Stimulated activated CD8-positive, alpha-beta memory T cell treated with anti-CD3 and anti-CD28 coated beads, Interleukin-12 subunit alpha, Interleukin-12 subunit beta, amount 100 ng/mL, for 24 hours (primary cell): ENCODE results near the gene ADAMTS4.

Experiments used
- DNase-seq: peaks from one replicate; pipeline ENCODE4 v3.0.0-alpha.2; 2020; ENCODE audit errors: extremely low read depth

Gene ADAMTS4

GRCh38 chr1:161196521-161197451 lies 2.1 kb downstream of the ADAMTS4 start:
- DNase-seq = no peak

GRCh38 chr1:161196111-161196510 lies 2.7 kb downstream of the ADAMTS4 start:
- DNase-seq = no peak

DNA sequence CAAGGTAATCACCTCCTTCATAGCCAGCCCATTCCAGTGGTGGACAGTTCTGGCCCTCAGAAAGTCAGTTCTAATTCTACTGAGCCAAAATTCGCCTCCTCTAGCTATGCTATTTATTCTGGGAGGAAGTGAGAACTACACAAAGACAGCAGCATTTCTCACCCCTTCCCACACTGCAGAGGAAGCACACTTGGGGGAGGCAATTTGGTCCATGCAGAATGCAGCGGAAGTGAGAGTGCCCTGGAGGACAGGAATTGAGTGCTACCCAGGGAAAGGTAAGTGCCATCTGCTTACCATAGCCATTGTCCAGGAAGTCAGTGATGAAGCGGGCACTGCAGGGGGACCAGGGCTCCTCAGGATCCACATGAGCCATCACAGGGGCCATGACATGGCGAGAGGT lies 3.7 kb downstream of the ADAMTS4 start:
- DNase-seq = no peak

DNA sequence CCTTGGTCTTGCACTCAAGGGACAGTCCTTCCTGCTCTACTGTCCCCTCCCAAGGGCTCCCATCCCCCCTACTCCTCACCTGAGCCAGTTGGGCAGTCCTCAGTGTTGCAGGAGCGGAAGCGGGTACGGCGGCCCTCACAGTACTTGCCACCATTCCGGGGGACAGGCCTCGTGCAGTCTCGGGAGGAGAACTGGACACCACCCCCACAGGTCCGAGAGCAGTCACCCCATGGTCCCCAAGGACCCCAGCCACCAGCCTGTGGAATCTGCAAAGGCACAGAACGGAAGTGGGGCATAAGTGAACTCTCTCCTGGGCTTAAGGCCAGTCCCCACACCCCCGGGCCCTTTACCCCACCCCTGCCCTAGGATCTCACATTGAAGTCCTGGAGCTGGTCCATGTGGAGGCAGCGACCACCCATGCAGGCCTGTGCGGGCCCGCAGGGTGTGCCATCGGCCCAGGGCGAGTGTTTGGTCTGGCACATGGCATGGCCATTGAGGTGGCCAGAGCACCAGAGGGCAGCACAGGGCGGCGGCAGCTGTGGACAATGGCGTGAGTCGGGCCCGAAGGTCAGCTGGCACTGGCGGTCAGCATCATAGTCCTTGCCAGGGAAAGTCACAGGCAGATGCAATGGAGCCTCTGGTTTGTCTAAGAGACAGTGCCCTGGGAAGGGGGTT lies 5.2 kb downstream of the ADAMTS4 start:
- no peak for DNase-seq

GRCh38 chr1:161192476-161193465 lies 6.1 kb downstream of the ADAMTS4 start:
- peak; percentile 23 for DNase-seq

DNA sequence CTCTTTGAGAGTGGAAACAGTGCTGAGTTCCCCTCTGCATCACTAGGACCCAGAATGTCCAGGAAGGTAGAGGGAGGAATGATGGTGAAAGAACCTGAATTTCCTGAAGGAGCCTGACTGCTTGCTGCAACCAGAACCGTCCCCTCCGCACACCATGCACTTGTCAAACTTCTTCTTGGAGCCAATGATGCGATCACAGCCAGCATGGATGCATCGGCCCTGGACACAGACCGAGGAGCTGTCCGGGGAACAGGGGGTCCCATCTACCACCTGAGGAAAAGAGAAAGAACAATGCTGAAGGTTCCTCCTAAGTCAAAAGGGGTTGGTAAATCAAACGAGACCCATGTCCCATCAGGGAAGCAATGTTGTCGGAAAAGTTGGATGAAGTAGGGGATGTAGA lies 6.9 kb downstream of the ADAMTS4 start:
- no peak for DNase-seq

GRCh38 chr1:161190962-161191521 lies 7.8 kb downstream of the ADAMTS4 start:
- DNase-seq = no peak

- no peak for DNase-seq
These were observed 9.8 kb downstream of the ADAMTS4 start for GRCh38 chr1:161189036-161189435.

DNA sequence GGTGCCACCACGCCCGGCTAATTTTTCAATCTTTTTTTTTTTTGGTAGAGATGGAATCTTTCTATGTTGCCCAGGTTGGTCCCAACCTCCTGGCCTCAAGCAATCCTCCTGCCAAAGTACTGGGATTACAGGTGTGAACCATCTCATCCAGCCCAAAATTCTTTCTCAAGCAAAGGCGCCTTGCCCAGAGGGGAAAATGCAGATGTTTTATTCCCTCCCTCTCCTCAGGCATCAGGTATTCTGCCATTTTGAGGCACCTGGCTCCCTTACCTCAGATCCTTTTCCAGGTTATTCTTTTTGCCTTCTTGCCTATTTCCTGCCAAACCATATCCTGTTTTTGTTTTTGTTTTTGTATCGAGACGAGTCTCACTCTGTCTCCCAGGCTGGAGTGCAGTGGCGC lies 10.5 kb downstream of the ADAMTS4 start:
- no peak for DNase-seq

GRCh38 chr1:161187311-161187710 lies 11.5 kb downstream of the ADAMTS4 start:
- DNase-seq = no peak

- no peak for DNase-seq
These were observed 13.0 kb downstream of the ADAMTS4 start for GRCh38 chr1:161185732-161186311.

- DNase-seq = peak; percentile 38
These were observed 13.6 kb downstream of the ADAMTS4 start for GRCh38 chr1:161185282-161185682.

- peak; percentile 34 for DNase-seq
These were observed 16.6 kb downstream of the ADAMTS4 start for GRCh38 chr1:161182214-161182613.

GRCh38 chr1:161180639-161181038 lies 18.2 kb downstream of the ADAMTS4 start:
- DNase-seq = no peak

- DNase-seq = no peak
These were observed 19.2 kb downstream of the ADAMTS4 start for GRCh38 chr1:161179698-161180097.

DNA sequence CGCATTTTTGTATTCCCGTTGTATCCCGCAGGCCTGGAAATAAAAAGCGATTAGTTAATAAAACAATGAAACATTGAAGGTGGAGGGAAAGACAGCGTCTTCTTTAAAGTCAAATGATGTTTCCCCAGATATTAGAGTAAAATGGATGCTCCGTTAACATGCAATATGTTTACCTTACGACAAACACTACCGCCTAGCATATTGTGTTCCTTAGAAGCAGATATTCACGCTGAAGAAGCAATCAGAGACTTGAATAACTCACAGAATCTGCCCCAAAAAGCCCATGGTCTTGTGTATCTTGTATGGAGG lies 21.0 kb downstream of the ADAMTS4 start:
- DNase-seq = no peak

DNA sequence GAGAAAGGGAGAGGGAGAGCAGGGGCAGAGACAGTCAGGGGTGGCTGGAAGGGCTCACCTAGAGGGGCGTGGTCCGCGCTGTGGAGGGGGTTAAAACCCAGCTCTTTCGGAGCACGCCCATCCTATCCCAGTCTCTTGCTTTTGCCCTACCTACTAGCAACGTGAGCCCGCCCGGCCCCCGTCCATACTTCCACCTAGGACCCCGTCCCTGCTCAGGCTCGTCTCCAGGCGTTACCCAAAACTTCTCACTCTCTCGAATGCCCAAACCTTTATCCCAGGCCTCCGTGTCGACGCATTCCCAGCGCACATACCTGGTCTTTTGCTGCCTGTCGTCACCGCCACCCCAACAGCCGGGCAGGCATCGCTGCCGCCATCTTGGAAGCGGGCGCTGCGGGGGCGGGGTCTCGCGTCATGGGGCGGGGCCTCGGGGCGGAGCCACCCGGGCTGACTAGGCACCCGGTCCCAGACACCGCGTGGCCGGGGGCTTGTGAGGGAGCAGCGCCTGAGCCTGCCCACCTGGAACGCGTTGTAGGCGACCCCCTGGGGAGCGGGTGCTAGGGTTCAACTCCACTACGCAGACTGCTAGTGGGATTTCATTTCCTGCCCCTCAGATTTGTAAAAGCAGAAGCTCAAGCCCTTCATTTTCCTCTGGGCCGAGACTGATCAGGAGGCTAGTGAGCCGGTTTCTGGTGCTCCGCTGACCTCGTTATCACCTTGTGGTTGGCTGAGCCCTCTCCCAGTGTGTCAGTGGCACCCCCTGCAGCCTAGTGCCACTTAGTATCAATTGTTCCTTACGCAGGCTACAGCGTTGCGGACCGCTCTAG lies 21.5 kb downstream of the ADAMTS4 start, which contains the start of gene B4GALT3:
Gene B4GALT3, minus strand, starts transcription at position 396 of the 824 bp plus-strand sequence. CDS start 1,447 bp downstream, outside the sequence.
- DNase-seq = peak; percentile 90

GRCh38 chr1:161176468-161177111 lies 22.3 kb downstream of the ADAMTS4 start:
- DNase-seq = no peak

GRCh38 chr1:161175771-161176453 lies 22.9 kb downstream of the ADAMTS4 start:
- DNase-seq = no peak
